ENCODE measurements around the gene UBR4.

DNA sequence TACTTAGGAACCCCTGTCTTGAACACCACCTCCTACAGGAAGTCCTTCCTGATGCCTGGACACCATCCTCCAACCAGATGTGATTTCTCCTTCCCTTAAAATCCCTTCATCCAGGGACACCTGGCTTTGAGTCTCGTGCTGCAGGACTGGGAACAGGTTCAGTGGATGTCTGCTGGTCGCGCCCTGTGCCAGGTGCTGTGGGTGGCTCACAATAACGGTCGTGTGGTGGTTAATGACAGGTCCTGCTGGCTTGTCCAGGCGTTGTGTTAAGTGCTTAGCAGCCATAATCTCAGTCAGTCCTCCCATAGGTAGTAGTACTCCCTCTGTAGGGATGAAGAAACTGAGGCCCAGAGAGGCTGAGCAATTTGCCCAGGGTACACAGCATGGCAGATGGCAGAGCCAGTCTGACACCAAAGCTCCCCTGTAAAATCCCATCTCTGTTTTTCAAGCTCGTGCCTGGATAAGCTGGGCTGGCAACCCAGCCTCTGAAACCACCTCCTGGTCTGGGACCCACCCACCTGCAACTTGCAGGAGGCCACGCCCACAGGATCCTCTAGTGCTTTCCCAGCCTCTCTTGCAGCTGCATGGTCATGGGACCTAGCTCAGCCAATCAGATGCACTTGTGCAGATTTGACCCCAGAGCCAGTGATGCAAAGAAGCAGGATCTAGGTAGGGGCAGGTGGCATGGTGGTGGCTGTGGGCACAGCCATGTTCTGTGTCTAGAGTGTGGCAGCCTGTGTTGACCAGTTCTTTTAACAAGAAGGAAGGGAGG is 147.6 kb downstream of the UBR4 start:
- TF ChIP-seq, protein P1, sequence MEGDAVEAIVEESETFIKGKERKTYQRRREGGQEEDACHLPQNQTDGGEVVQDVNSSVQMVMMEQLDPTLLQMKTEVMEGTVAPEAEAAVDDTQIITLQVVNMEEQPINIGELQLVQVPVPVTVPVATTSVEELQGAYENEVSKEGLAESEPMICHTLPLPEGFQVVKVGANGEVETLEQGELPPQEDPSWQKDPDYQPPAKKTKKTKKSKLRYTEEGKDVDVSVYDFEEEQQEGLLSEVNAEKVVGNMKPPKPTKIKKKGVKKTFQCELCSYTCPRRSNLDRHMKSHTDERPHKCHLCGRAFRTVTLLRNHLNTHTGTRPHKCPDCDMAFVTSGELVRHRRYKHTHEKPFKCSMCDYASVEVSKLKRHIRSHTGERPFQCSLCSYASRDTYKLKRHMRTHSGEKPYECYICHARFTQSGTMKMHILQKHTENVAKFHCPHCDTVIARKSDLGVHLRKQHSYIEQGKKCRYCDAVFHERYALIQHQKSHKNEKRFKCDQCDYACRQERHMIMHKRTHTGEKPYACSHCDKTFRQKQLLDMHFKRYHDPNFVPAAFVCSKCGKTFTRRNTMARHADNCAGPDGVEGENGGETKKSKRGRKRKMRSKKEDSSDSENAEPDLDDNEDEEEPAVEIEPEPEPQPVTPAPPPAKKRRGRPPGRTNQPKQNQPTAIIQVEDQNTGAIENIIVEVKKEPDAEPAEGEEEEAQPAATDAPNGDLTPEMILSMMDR (IDR thresholded peaks at IDR 0.05), result no peak
- no peak for TF ChIP-seq POLR2AphosphoS5 (IDR thresholded peaks at IDR 0.05)
- no peak for TF ChIP-seq POLR2A (IDR thresholded peaks at IDR 0.05; ENCODE audit: low read depth)

All from esophagus muscularis mucosa (tissue), 3 donors.